ENCODE data around the gene RIMS3.
"Not testable (repeated sequence)": the region's sequence is repeated elsewhere in the genome, so short reads cannot be mapped to it uniquely, and the experiment has no call there.

RIMS3 gene

GRCh38 chr1:40651138-40651857, 14.2 kb downstream of the RIMS3 start:
- DNase-seq, result no peak

GRCh38 chr1:40650075-40650474, 15.4 kb downstream of the RIMS3 start:
- DNase-seq, result no peak

GRCh38 chr1:40649592-40649930, 15.9 kb downstream of the RIMS3 start:
- DNase-seq, result no peak

- DNase-seq, result no peak
Observed at GRCh38 chr1:40648928-40649591, 16.4 kb downstream of the RIMS3 start.

- no peak for DNase-seq
Observed at GRCh38 chr1:40648200-40648599, 17.3 kb downstream of the RIMS3 start.

GRCh38 chr1:40646315-40646714, 19.2 kb downstream of the RIMS3 start:
- DNase-seq, result no peak

GRCh38 chr1:40645118-40645680, 20.3 kb downstream of the RIMS3 start:
- no peak for DNase-seq

GRCh38 chr1:40641601-40642242, 23.8 kb downstream of the RIMS3 start:
- DNase-seq, result no peak

- DNase-seq, result no peak
Observed at GRCh38 chr1:40640314-40641076, 25.0 kb downstream of the RIMS3 start.

GRCh38 chr1:40638097-40639036, 27.1 kb downstream of the RIMS3 start:
- DNase-seq, result no peak

- no peak for DNase-seq
Observed at GRCh38 chr1:40637470-40638007, 27.9 kb downstream of the RIMS3 start.

GRCh38 chr1:40636777-40637176, 28.7 kb downstream of the RIMS3 start:
- DNase-seq, result no peak

GRCh38 chr1:40635763-40636500, 29.6 kb downstream of the RIMS3 start:
- DNase-seq, result no peak

- no peak for DNase-seq
Observed at GRCh38 chr1:40634901-40635655, 30.4 kb downstream of the RIMS3 start.

GRCh38 chr1:40633931-40634376, 31.5 kb downstream of the RIMS3 start:
- peak; percentile 58 for DNase-seq

- DNase-seq, result peak; percentile 43
Observed at GRCh38 chr1:40633523-40633922, 32.0 kb downstream of the RIMS3 start.

GRCh38 chr1:40630488-40631223, 34.8 kb downstream of the RIMS3 start:
- DNase-seq, result no peak

GRCh38 chr1:40629546-40629945, 35.9 kb downstream of the RIMS3 start:
- not testable (repeated sequence) for DNase-seq

- no peak for DNase-seq
Observed at GRCh38 chr1:40628903-40629292, 36.6 kb downstream of the RIMS3 start.

All from femur (tissue), 1 donor.